ENCODE data around the gene RFX2. TPM values are rescaled to one million over a fixed set of nuclear protein-coding genes. Genes with fewer than 3 reads are reported as not detected.
"Not testable (repeated sequence)": the region's sequence is repeated elsewhere in the genome, so short reads cannot be mapped to it uniquely, and the experiment has no call there.

Gene RFX2
- total RNA-seq, 1 donor from 2014 or later = 20.9 TPM

DNA sequence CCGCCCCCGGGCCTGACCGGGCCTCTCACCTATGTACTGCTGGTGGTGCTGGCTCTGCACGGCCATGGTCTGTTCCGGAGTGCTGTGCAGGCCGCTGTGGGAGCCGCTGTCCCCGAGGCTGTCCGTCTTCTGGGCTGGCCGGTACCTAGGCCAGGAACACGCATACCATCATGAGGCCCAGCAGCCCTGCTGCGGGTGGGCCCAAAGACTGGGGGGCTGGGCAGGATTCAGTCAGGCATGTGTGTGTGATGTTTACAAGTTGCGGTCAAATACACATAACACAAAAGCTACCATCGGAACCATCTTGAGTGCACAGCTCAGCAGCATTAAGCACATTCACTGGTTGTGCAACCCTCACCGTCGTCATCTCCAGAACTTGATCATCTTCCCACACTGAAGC is 100.2 kb downstream of the RFX2 start:
- Histone ChIP-seq H3K9me3 (no peaks in the 10 kb centered on the region), H3K4me1 (no peaks in the 10 kb centered on the region), H3K27ac (no peak overlapping the region), H3K4me3 (no peak overlapping the region), H3K27me3 (ENCODE audit: low read depth) (no peaks in the 10 kb centered on the region), H3K36me3 (peaks cover 76% of the 10 kb centered on the region)
- TF ChIP-seq, protein P1, sequence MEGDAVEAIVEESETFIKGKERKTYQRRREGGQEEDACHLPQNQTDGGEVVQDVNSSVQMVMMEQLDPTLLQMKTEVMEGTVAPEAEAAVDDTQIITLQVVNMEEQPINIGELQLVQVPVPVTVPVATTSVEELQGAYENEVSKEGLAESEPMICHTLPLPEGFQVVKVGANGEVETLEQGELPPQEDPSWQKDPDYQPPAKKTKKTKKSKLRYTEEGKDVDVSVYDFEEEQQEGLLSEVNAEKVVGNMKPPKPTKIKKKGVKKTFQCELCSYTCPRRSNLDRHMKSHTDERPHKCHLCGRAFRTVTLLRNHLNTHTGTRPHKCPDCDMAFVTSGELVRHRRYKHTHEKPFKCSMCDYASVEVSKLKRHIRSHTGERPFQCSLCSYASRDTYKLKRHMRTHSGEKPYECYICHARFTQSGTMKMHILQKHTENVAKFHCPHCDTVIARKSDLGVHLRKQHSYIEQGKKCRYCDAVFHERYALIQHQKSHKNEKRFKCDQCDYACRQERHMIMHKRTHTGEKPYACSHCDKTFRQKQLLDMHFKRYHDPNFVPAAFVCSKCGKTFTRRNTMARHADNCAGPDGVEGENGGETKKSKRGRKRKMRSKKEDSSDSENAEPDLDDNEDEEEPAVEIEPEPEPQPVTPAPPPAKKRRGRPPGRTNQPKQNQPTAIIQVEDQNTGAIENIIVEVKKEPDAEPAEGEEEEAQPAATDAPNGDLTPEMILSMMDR (IDR thresholded peaks at IDR 0.05) = no peak
- intact Hi-C loops (cut with DNase I) = no loop called here
- DNase-seq (no peak), ATAC-seq (no peak)

DNA sequence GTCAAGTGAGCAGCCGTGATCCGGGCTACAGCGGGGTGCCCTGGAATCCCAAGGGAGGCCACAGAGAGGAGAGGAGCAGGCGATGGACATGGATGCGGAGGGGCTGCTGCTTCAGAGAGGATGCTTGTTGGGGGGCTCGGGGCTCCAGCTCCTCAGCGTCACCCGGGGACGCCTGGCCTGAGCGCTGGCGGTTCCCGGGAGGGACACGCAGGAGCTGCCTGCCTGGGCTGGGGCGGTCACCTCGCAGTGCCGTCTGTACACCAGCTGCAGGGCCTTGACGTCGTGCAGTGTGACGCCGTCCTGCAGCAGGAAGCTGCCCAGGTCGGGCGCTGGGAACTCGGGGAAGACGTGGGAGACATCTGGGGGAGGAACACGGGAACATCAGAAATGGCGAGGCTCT is 102.4 kb downstream of the RFX2 start:
- intact Hi-C loops (cut with DNase I) = no loop called here
- Histone ChIP-seq H3K36me3 (peaks cover 83% of the 10 kb centered on the region), H3K27ac (no peak overlapping the region), H3K9me3 (no peaks in the 10 kb centered on the region), H3K27me3 (ENCODE audit: low read depth) (no peaks in the 10 kb centered on the region), H3K4me1 (no peaks in the 10 kb centered on the region), H3K4me3 (no peak overlapping the region)
- DNase-seq (no peak), ATAC-seq (no peak)
- TF ChIP-seq, protein P1 (IDR thresholded peaks at IDR 0.05) = no peak

DNA sequence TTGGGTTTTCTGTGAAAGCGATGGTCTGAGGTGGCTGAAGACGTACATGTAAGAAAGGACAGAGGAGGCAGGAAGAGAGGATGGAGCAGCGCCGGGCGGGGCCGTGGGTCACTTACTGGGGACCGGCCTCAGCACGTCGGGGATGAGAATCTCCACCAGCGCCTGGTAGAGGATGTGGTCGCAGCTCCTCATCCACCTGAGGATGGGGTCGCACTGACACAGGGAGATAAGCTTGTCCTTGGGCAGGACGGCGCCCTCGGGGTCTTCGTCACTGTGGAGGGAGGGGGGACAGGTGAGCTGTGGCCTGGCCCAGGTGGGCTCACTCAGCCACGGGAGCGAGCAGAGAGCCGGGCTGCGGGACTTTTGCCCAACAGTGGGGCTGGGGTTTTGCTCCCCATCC is 103.4 kb downstream of the RFX2 start:
- Histone ChIP-seq H3K27me3 (ENCODE audit: low read depth) (no peaks in the 10 kb centered on the region), H3K36me3 (peaks cover 83% of the 10 kb centered on the region), H3K27ac (no peak overlapping the region), H3K4me1 (no peaks in the 10 kb centered on the region), H3K9me3 (no peaks in the 10 kb centered on the region), H3K4me3 (no peak overlapping the region)
- DNase-seq (no peak), ATAC-seq (no peak)
- TF ChIP-seq, protein P1 (IDR thresholded peaks at IDR 0.05) = no peak
- intact Hi-C loops (cut with DNase I) = no loop called here

DNA sequence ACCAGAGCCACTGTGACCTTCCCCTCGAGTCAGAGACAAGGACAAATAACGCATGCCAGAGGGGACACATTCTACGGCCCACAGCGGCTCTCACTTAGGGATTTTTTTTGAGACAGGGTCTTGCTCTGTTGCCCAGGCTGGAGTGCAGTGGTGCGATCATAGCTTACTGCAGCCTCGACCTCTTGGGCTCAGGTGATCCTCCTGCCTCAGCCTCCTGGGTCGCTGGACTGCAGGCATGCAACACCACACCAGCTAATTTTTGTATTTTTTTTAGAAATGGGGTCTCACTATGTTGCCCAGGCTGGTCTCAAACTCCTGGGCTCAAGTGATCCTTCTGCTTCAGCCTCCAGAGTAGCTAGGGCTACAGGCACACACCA is 104.2 kb downstream of the RFX2 start:
- intact Hi-C loops (cut with DNase I); H3K4me3 ChIP-seq; H3K4me1 ChIP-seq; ATAC-seq; DNase-seq; H3K27me3 ChIP-seq (ENCODE audit: low read depth); H3K9me3 ChIP-seq; H3K27ac ChIP-seq: not testable (repeated sequence)
- peaks cover 84% of the 10 kb centered on the region for H3K36me3 ChIP-seq

DNA sequence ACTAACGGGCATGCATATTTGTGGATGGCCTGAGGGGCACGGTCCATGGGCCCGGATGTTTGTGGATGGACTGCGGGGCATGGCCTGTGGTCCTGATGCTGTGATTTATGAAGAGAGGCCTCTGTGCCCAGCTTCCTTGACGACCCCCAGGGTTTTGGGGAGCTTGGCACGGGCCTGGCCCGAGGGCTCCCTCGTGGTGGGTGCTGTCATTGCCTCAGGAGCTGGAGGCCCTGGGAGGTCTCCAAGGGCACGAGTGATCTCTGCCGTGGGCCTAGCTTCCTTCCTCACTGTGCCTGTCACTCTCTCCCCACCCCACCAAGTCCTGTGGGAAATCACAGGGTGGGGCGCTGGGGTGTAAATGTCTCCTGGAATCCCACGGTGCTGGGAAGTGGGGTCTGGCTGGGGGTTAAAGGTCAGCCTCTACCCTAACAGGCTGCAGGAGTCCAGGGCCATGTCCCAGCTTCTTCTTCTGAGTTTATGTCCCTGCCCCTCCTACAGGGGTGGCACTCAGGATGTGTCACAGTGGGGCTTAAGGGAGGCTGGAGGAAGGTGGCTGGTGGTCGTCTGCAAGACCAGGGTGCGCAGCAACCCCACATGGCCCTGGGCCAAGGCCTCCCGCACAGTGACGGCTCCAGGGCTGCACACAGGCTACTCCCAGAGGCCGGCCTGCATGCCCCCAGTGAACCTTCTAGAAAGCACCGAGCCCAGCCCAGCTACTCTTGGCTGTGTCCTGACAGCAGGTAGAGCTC is 104.8 kb downstream of the RFX2 start:
- peaks cover 89% of the 10 kb centered on the region for H3K36me3 ChIP-seq
- no peak for DNase-seq
- TF ChIP-seq, protein P1 (IDR thresholded peaks at IDR 0.05) = no peak

DNA sequence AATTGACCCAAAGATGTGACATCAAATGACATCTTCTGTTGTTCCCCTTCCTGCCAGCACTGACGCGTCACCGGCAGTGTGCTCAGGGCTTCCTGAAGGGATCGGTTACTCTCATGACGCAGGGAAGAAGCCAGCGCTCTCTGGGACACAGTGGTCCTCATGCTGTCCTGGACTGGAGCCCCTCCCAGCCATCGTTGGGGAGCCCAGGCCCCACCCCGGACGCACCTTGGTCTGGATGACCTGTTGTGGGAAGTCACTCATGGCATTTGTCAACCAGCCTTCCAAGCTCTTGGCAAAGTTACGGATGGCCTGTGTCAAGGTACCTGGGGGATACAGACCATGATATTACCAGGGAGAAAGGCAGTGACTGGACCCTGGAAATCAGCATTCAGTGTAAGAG is 106.3 kb downstream of the RFX2 start:
- H3K9me3 ChIP-seq = no peaks in the 10 kb centered on the region
- H3K27me3 ChIP-seq (ENCODE audit: low read depth) = no peaks in the 10 kb centered on the region
- DNase-seq (no peak), ATAC-seq (no peak)
- no peak overlapping the region for H3K4me3 ChIP-seq
- H3K4me1 ChIP-seq = no peaks in the 10 kb centered on the region
- peaks cover 85% of the 10 kb centered on the region for H3K36me3 ChIP-seq
- TF ChIP-seq, protein P1 (IDR thresholded peaks at IDR 0.05) = no peak
- intact Hi-C loops (cut with DNase I) = no loop called here
- no peak overlapping the region for H3K27ac ChIP-seq

More for the DNA sequence above, 104.8 kb downstream of the RFX2 start:
- intact Hi-C loops (cut with DNase I) = no loop called here
- ATAC-seq = no peak
- no peaks in the 10 kb centered on the region for H3K27me3 ChIP-seq (ENCODE audit: low read depth)
- no peak overlapping the region for H3K4me3 ChIP-seq
- no peaks in the 10 kb centered on the region for H3K9me3 ChIP-seq
- no peaks in the 10 kb centered on the region for H3K4me1 ChIP-seq
- no peak overlapping the region for H3K27ac ChIP-seq

All from lower lobe of right lung (tissue), 2 donors.